IPS-NIHi7 (cell line): Measurements from ENCODE around the gene ARL15.

Source experiments
- DNase-seq: peaks from one replicate; pipeline ENCODE4 v3.0.0; 2012; ENCODE audit warnings: mixed read lengths; ENCODE audit errors: extremely low spot score

ARL15 gene

DNA sequence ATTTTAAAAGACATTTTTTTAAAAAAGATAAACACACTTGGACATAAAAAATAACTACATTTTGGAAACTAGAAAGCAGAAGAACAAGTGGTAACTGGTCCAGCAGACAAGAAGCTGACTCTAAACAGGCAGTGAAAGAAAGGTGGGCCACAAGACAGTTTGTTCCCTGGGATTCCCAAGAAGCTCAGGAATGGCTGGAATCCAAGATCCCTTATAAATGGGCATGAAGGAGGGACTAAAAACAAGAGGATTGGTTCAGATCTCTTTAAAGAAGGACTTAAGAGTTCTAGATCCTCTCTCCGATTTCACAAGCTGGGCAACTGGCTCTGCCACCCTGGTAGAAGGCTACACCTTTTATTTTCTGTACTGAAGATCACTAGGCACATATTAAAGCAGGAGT is 102.8 kb downstream of the ARL15 start:
- DNase-seq: peak; percentile 28

DNA sequence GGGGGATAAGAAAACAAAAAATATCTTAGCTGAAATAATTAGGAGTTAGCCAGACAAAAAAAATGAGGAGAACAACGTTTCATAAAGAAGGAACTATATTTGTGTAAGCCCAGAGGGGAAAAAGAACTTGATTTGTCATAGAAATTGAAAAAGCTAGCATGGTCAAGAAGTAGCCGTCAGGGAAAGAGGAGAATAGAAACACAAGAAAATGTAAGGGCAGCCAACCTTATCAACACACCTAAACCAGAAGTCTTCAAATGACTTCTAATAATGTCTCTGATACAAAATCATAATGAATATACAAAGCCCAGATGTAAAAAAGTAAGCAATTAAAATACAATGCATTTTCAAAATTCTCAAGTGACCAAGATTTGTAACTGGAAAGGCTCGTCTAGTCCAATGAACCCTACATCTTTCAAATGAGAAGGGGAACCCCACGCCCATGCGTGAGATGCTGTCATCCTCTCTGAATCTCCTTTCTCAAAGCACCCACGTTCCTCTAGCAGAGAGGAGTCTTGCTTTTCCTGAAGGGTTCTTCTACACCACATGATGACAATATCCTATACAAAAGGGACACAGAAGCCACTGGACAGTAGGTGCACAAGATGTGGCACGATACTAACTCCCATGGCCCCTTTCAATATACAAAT is 103.7 kb downstream of the ARL15 start:
- no peak for DNase-seq

DNA sequence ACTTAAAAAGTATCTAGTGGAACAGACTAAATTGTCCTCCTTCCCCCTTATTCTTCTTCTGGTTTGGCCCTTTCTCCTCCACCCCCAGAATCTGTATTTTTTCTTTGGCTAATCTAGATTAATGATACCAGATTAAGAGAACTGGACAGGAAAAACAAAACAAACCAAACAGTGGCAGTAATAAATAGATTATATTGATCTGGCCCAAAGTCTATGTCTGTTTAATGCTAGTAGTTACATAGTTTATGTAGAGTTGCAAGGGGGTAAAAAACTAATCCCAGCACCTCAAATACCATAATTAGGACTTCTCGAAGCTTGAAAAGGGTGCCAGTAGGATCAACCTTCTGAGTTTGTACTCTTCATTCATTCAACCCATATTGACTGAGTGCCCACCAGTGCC is 104.5 kb downstream of the ARL15 start:
- no peak for DNase-seq

DNA sequence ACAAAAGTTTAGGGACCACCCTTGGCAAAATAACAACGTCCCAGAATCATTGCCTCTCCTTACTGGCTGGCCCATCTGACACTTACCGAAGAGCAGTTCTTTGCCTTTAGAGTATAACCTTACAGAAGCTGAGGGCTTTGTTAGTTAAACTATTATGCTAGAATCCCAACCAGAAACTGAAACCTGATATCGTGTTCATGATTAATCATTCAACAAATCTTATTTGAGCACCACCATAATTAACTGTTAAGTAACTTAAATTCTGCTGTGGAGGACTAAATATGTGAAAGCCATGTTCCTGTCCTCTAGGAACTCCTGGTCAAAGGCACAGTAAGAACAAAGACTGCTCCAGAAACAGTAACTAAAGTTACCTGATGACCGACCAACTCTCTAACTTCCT is 104.9 kb downstream of the ARL15 start:
- no peak for DNase-seq

DNA sequence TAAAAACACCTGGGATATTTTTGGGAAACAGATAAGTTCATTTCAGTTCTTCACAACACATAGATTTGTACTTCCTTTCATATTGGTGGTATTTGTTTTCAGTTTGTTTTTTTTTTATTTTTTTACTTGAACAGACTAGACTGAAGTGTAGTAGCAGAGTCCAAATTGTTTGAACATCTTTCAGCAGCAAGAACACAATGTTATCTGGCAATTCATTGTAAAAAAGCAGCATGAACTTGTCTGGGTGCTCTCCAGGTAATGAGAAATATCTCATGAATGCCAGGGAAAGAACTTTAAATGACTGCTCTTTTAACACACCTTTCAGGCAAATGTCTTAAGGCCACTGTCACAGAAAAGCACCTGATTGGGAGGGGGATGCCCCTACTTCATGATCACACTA is 113.4 kb downstream of the ARL15 start:
- no peak for DNase-seq

DNA sequence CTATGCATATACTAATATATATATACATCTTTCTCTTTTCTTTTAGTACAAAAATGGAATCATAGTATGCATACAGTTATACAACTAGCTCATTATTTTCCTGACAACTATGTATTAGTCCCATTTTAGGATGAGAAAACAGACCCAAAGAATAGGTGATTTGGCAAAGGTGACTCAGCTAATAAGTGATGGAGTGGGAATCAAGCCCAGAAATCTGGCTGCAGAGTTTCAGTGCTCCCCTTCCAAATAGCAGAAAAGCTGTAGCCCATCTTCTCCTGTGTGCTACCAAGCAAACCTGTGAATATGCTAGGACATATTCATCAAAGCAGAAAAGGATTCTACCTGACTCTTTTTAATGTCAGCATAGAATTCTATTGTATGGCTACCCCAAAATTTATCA is 114.7 kb downstream of the ARL15 start:
- no peak for DNase-seq

DNA sequence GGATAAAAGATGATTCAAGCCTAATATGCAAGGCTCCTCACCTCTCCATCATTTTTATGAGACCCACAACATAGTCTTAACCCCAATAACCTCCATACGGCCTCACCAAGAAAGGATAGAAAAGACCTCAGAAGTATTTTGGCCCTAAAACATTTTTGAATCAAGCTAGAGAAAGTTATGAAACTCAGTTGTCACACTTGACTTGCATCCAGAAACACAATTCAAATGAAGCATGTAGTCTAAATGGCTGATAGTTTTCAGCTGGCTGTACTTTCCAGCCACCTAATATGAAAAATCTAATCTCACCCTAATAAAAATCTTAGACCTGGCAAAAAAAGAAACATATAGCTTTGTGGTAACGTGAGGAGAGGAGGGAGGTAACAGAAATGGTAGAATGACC is 116.1 kb downstream of the ARL15 start:
- DNase-seq: no peak

DNA sequence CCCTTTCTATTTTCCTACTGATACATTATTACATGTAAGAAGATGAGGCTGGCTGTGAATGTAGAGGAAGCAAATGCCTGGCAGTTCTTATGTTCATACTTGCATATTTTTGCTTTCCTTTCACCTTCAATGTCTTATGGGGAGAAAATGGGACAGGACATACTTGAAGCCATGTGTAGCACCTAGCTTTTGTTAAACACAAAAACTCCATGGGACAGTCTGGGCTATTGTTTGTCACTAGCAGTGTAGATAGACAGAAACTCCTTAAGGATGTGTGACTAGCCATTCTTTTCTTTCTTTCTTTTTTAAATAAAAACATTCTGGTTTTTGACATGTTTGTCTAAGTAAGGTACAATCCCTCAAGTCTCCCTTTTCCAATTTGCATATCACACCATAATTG is 122.7 kb downstream of the ARL15 start:
- no peak for DNase-seq

DNA sequence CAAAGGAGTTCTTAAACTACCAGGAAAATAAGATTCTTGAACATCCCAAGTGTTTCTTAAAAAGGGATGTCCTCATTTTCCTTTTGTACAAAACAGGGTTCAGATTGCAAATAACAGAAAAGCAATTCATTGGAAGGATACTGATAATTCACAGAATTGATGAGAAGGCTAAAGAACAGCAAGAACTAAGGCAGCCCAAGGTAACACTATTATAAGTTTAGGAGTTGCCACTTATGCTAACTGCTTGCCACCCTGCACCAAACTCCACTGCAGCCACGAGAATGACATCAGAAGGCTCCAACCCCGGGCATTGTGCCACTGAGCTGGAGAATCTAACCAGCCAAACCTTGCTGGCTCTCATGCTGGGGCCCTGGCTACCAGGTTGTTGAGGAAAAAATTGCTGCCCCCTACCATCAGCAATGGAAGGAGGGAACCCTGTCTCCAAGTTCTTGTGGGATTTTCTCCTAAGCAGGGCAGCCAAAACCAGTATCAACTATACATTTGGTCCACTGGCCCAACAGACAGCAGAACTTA is 123.4 kb downstream of the ARL15 start:
- DNase-seq: peak; percentile 16

DNA sequence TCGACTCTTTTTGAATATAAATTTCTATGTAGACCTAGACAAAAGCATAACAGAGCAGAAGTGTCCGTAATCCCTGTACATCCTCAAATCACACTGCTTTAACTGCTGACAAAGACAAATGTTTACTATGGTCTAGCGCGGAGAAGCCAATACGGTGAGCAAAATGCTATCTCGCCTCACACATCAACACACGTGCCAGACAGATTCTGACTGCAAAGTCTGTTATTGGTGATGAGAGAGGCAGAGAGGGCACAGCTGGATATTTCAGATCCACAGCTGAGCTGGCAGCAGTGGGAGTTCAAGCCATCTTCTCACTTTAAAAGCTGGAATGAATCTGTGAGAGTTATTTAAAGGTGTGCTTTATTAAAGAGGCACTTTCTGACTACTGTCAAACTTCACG is 124.3 kb downstream of the ARL15 start:
- DNase-seq: no peak

DNA sequence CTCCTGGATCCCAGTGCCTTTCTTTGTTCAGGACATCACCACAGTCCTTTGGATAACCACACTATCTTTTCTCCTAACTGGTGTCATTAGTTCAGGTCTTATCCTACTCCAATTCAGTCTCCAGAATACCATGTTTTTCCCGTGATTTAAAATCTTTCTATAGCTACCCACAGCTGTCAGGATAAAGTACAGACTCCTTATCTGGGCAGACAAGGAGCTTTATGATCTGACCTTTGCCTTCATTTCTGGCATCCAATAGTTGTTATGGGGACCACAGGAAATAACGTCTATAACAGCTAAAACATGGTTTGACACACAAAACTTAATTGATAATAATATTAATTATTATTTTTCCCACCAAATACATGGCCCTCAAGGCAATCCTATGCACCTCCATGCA is 125.6 kb downstream of the ARL15 start:
- no peak for DNase-seq

DNA sequence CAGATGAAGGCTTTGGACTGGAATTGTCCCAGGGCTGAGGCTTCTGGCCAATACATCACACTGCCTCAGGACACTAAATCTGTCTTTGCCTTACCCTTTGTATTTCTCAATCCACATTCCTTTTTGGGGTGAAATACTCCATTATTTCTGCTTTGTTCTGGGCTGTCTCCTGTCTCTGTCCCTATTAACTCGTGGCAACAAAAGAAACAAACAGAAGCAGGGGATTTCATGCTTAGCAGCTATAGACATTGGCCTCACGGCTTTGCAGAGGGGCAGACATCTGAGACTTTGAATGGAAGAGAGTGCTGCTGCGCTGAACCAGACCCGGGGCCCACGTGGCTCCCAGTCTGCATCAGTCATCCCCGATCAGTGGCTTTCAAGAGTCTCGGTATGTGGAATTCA is 129.7 kb downstream of the ARL15 start:
- peak; percentile 41 for DNase-seq

DNA sequence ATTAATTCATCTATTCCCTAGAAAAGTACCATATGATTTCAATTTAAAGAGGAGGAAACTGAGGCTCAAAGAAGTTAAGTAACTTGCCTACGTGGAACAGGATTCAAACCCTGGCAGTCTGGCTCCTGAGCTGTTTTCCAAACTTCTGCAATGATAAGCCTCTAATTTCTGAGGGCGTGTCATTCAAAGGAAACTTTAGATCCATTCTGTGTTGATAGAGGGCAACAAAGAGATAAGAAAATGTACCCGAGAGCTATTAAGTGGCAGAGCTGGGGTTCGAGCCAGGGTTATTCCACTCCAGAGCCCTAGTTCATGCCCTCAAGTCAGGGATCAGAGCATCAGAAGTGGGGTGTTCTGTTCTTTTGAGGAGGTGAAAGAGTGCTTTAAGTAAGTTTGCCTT is 131.4 kb downstream of the ARL15 start:
- DNase-seq: no peak

DNA sequence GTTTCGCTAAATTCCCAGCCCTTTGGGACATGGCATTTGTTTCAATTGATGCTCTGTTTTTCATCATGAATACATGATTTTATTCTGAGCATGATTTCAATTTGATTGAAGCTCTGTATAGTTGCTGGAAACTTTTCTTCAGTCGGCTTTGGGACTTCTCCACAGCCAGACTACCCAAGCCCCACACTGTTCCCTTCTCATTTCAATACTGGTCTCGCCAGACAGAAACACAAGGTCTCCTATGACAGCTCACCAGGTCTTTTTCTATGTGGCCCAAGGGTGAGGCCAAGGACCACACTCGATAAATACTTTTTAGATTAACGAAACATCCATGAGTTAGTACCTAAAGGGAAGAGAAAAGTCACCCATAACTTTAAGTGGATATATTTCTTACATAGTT is 132.2 kb downstream of the ARL15 start:
- no peak for DNase-seq

DNA sequence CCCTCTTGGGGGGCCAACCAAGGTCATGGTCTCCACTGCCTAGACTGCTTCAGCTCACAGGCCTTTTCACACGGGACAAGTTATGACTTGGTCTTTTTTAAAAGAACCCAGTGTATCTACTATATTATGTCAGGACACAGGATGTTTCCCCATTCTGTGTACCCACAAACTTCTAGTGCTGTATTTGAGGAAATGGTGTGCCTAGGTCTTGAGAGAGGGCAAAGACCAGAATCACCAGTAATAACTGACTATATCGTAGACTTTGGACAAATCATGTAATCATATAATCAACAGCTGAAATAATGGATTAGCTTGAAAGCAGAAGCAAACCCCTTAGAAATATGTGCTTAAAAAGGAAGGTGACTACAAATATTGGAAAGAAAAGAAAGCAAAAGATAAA is 133.3 kb downstream of the ARL15 start:
- DNase-seq: no peak

DNA sequence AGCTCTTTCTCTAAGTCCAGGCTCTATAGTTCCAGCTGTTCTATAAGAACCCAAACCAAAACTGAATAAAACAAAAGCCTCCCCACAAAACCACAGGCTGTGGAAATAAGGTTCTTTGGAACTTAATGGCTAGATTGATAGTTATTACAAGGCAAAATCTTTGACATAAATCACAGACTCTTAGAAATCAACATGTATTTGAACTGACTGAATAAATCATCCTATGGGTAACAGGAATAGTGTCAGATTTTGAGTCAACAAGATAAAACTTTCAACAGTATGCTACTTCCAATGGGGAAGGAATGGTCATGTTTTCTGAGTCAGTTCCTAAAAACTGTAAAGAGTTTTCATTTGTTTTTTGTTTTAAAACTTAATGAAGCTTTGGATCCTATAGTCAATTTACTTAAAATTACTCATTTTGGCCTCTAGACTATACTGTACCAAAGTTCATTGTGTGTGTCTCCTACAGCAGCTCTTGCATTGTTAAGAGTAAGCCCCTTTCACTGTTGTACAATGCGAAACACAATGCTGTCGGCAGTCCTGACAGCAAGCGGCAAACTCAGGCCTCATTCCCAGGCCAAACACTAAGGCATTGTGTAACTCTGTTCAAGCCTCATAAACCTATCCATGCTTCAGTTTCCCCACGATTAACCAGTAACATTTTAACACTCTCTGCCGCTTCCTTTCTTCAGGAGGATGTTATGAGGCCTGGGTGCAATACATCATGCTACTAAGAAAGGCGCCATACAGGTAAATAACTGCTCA is 134.1 kb downstream of the ARL15 start:
- no peak for DNase-seq

DNA sequence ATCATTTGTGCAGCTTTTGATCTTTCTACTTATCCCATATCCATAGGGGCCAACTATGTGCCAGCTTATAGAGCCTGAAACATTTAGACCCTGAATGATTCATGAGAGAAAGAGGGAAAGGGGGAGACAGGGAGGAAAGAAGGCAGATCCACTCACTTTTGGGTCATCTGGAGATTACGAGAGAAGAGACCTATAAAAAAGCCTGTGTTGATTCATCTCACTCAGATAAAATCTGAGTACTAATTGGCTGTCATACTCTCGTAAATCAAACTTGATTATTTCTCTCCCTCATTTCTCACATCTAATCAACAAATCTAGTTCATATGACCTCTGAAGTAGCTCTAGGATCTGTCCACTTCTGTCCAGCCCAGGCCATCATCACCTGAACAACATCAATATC is 137.1 kb downstream of the ARL15 start:
- no peak for DNase-seq

DNA sequence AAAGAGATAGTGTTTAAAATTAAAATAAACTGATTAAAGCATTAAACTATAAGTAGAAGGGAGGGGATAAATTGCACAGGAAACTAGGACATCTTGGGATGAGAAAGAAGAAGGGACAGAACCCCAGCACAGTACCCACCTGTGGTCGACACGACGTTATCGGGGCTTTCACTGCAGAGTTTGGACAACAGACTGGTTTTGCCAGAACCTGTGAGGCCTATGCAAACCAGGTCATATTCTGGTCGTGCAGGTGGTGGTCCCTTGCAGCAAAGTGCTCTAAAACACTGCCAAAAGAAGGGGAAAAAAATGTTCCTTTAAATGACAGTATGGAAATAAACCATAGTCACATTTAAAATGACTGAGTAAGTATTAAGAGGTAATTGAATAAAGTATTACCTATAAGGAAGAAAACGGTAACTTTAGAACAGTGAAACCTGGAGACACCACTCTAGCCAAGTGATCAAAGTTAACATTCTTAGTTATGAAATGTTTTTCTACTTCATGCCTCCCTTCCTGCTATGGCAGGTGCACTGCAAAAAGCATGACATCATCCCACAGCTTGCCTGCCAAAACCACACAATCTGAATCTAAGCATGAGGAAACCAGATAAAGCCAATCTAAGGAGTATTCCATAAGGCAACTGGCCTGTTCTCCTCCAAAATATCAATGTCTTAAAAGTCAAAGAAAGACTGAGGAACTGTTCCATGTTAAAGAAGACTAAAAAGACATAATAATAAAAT is 138.6 kb downstream of the ARL15 start:
- DNase-seq: no peak

DNA sequence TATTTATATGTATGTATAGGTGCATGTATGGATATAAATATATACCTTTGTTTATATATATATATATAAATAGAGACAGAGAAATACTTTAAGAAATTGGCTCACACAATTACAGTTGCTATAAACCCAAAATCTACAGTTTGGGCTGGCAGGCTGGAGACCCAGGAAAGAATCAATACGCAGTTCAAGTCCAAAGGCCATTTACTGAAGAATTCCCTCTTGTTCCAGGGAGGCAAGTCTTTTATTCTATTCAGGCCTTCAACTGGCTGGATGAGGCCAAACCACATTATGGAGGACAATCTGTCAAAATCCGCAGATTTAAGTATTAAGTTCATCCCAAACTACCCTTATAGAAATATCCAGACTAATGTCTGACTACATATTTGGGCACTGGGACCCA is 144.7 kb downstream of the ARL15 start:
- no peak for DNase-seq

DNA sequence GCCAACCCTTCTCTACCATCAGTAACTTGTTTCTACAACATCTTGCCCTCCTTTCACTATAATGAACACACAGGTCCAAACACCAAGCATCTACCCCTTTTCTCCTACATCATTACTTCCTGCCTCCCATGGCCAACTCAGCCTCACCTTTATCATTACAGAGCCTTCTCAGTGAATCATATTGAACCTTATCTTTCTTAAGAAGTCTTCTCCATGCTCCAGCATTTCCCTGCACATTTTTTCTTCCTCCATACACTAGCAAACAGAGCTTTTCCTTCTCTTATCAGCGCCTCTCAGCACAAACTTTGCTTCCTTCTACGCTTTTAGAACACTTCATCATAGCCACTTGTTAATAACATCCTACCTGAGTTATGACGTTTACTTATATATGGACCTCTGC is 148.2 kb downstream of the ARL15 start:
- no peak for DNase-seq

DNA sequence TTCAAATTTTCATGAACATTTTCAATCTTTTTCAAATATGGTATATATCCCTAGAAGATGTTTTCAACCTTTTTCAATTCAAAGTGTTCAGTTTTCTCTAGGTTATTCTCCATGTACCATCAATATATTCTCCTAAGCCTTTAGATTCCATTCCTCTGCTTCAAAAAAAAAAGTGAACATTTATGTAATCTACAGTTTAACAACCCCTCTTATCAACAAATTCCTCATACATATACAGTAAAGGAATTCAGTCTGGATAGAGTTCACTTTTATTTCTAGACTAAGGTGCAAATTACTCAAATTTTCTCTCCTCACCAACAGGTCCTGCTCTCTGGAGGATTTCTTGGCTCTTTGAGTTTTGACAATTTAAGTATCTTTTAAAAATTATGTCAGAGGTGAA is 150.0 kb downstream of the ARL15 start:
- no peak for DNase-seq

DNA sequence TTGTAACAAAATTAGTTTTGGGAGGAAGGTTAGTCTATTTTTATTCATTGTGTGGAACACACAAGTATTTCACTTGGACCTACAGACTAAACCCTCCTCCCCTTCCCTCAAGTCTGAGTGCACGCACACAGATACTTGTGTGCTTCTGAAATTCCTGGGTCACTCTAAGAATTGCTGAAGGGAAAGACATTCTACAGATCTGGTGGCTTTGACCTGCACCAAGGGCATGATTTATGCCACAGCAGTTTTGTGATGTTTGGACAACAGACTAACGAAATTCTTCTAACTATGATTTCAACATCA is 150.5 kb downstream of the ARL15 start:
- no peak for DNase-seq
